SK-N-MC (cell line): ENCODE measurements around the gene PPT1.
A peak's percentile ranks its signal among the peaks of the same experiment; 100 is the strongest.

Experiments
- DNase-seq: peaks from one replicate; pipeline ENCODE4 v3.0.0-alpha.2; 2011; ENCODE audit warnings: low read depth, low spot score
- H3K27ac ChIP-seq: fragments of 200-600 bp; sonication (generic); 2 replicates; pipeline ENCODE4 v1.5.1; 2016; ENCODE audit warnings: mixed run types
- H3K36me3 ChIP-seq: fragments of 200-600 bp; sonication (generic); 2 replicates; pipeline ENCODE4 v1.6.1; 2017; ENCODE audit warnings: antibody characterized with exemption, low read length, mixed read lengths; ENCODE audit not compliant: insufficient read depth
- H3K4me3 ChIP-seq: fragments of 200-600 bp; sonication (generic); 2 replicates; pipeline ENCODE4 v1.5.1; 2016
- H3K9ac ChIP-seq: fragments of 200-600 bp; sonication (generic); 2 replicates; pipeline ENCODE4 v1.8.0; 2017; ENCODE audit warnings: mixed run types, mixed read lengths; ENCODE audit not compliant: insufficient read length
- H3K9me3 ChIP-seq: fragments of 200-600 bp; sonication (generic); 2 replicates; pipeline ENCODE4 v1.6.1; 2017; ENCODE audit warnings: low read depth, mild to moderate bottlenecking, antibody characterized with exemption, low read length, moderate library complexity, mixed read lengths
- EZH2 ChIP-seq: fragments of 200-600 bp; sonication (generic); IDR thresholded peaks from one replicate; pipeline ENCODE4 v1.6.1; 2017; ENCODE audit warnings: antibody characterized with exemption
- FOXP2 ChIP-seq: optimal IDR thresholded peaks from 2 replicates; pipeline ENCODE3; 2011; ENCODE audit warnings: mild to moderate bottlenecking, moderate library complexity; ENCODE audit not compliant: insufficient read depth; ENCODE audit errors: extremely low read length, control extremely low read depth
- POLR2AphosphoS5 ChIP-seq: IDR thresholded peaks from 2 replicates; pipeline ENCODE4 v1.6.1; 2012; ENCODE audit warnings: mild to moderate bottlenecking, low read depth, low read length, borderline replicate concordance

The PPT1 gene

GRCh38 chr1:40059960-40060750 is 36.9 kb downstream of the PPT1 start:
- no peak for DNase-seq
- Histone ChIP-seq H3K9me3 (no peaks in the 10 kb centered on the region), H3K27ac (peak overlapping the region; percentile 39; the same call in 1 of the 2 replicates), H3K4me3 (no peak overlapping the region), H3K36me3 (peaks cover 44% of the 10 kb centered on the region), H3K9ac (no peak overlapping the region)
- TF ChIP-seq POLR2AphosphoS5 = no peak
- no peak for TF ChIP-seq FOXP2
- TF ChIP-seq EZH2 = no peak

- Histone ChIP-seq H3K9ac (no peak overlapping the region), H3K27ac (peak overlapping the region; percentile 39; the same call in 1 of the 2 replicates), H3K4me3 (peak overlapping the region; percentile 1; the same call in 1 of the 2 replicates)
Observed at GRCh38 chr1:40059338-40059959, 37.6 kb downstream of the PPT1 start.

GRCh38 chr1:40058453-40059337 is 38.4 kb downstream of the PPT1 start:
- Histone ChIP-seq H3K9me3 (no peaks in the 10 kb centered on the region), H3K4me3 (peak overlapping the region; percentile 1; the same call in 1 of the 2 replicates), H3K36me3 (peaks cover 29% of the 10 kb centered on the region), H3K27ac (peak overlapping the region; percentile 39; the same call in 1 of the 2 replicates), H3K9ac (no peak overlapping the region)
- TF ChIP-seq POLR2AphosphoS5 (no peak), FOXP2 (no peak), EZH2 (no peak)
- no peak for DNase-seq

More at GRCh38 chr1:40059338-40059959, 37.6 kb downstream of the PPT1 start:
- peaks cover 37% of the 10 kb centered on the region for H3K36me3 ChIP-seq
- no peaks in the 10 kb centered on the region for H3K9me3 ChIP-seq
- TF ChIP-seq FOXP2 (no peak), POLR2AphosphoS5 (no peak), EZH2 (no peak)
- DNase-seq = peak; percentile 66

- no peak overlapping the region for H3K9ac ChIP-seq
- H3K36me3 ChIP-seq = peaks cover 25% of the 10 kb centered on the region
- H3K4me3 ChIP-seq = no peak overlapping the region
- no peaks in the 10 kb centered on the region for H3K9me3 ChIP-seq
- TF ChIP-seq POLR2AphosphoS5 (no peak), EZH2 (no peak), FOXP2 (no peak)
- no peak for DNase-seq
- no peak overlapping the region for H3K27ac ChIP-seq
Observed at GRCh38 chr1:40058097-40058452, 39.0 kb downstream of the PPT1 start.

GRCh38 chr1:40057310-40058030 is 39.6 kb downstream of the PPT1 start:
- H3K4me3 ChIP-seq = no peak overlapping the region
- no peak overlapping the region for H3K9ac ChIP-seq
- no peak for TF ChIP-seq POLR2AphosphoS5
- no peak for TF ChIP-seq FOXP2
- no peak for TF ChIP-seq EZH2
- peaks cover 25% of the 10 kb centered on the region for H3K36me3 ChIP-seq
- no peak for DNase-seq
- no peak overlapping the region for H3K27ac ChIP-seq
- H3K9me3 ChIP-seq = no peaks in the 10 kb centered on the region

GRCh38 chr1:40056519-40057309 is 40.3 kb downstream of the PPT1 start:
- Histone ChIP-seq H3K9me3 (no peaks in the 10 kb centered on the region), H3K36me3 (peaks cover 21% of the 10 kb centered on the region), H3K9ac (no peak overlapping the region), H3K4me3 (no peak overlapping the region), H3K27ac (no peak overlapping the region)
- no peak for DNase-seq
- TF ChIP-seq FOXP2 (no peak), POLR2AphosphoS5 (no peak)
